ENCODE measurements around the gene FNDC1.

FNDC1 gene

GRCh38 chr6:159213405-159213804, 44.2 kb downstream of the FNDC1 start:
- no peak for DNase-seq

- DNase-seq, result no peak
These were observed 45.1 kb downstream of the FNDC1 start for GRCh38 chr6:159214281-159214680.

GRCh38 chr6:159217595-159218275, 48.5 kb downstream of the FNDC1 start:
- DNase-seq, result peak; percentile 36

- no peak for DNase-seq
These were observed 50.9 kb downstream of the FNDC1 start for GRCh38 chr6:159220093-159220492.

- DNase-seq, result no peak
These were observed 52.4 kb downstream of the FNDC1 start for GRCh38 chr6:159221486-159222170.

GRCh38 chr6:159224452-159224851, 55.3 kb downstream of the FNDC1 start:
- no peak for DNase-seq

- DNase-seq, result no peak
These were observed 60.5 kb downstream of the FNDC1 start for GRCh38 chr6:159229651-159230051.

GRCh38 chr6:159232106-159232645, 63.0 kb downstream of the FNDC1 start:
- DNase-seq, result no peak

- DNase-seq, result no peak
These were observed 63.6 kb downstream of the FNDC1 start for GRCh38 chr6:159232751-159233150.

GRCh38 chr6:159233365-159234101, 64.3 kb downstream of the FNDC1 start:
- no peak for DNase-seq

- DNase-seq, result no peak
These were observed 64.9 kb downstream of the FNDC1 start for GRCh38 chr6:159234102-159234553.

- no peak for DNase-seq
These were observed 69.8 kb downstream of the FNDC1 start for GRCh38 chr6:159238920-159239558.

GRCh38 chr6:159249128-159249527, 79.9 kb downstream of the FNDC1 start:
- DNase-seq, result no peak

- no peak for DNase-seq
These were observed 80.6 kb downstream of the FNDC1 start for GRCh38 chr6:159249752-159250151.

- no peak for DNase-seq
These were observed 81.4 kb downstream of the FNDC1 start for GRCh38 chr6:159250633-159251032.

GRCh38 chr6:159252955-159253508, 83.8 kb downstream of the FNDC1 start:
- peak; percentile 60 for DNase-seq

- DNase-seq, result no peak
These were observed 85.0 kb downstream of the FNDC1 start for GRCh38 chr6:159254186-159254585.

- DNase-seq, result no peak
These were observed 86.3 kb downstream of the FNDC1 start for GRCh38 chr6:159255434-159255951.

GRCh38 chr6:159256128-159256527, 86.9 kb downstream of the FNDC1 start:
- DNase-seq, result no peak

- DNase-seq, result no peak
These were observed 88.6 kb downstream of the FNDC1 start for GRCh38 chr6:159257846-159258245.

GRCh38 chr6:159259441-159260125, 90.4 kb downstream of the FNDC1 start:
- no peak for DNase-seq

GRCh38 chr6:159260208-159260607, 91.0 kb downstream of the FNDC1 start:
- DNase-seq, result no peak
